Measurements from ENCODE around the gene SLC24A5.
A peak's percentile ranks its signal among the peaks of the same experiment; 100 is the strongest.

- TF ChIP-seq CTCF (IDR thresholded peaks at IDR 0.05): no peak
- TF ChIP-seq TCF7 (CRISPR knock-in tag; IDR thresholded peaks at IDR 0.05; ENCODE audit: low read depth): no peak
- no peak for TF ChIP-seq NR2C2 (CRISPR knock-in tag; IDR thresholded peaks at IDR 0.05)
- no peak; the same call in 1 of the 2 replicates for TF ChIP-seq ESRRA (CRISPR knock-in tag; IDR thresholded peaks at IDR 0.05; ENCODE audit: borderline replicate concordance)
- TF ChIP-seq FOXK1 (CRISPR knock-in tag; IDR thresholded peaks at IDR 0.05): 0 out of 2 replicates have a peak, but pooled peaks have one; percentile 21
- no peak for TF ChIP-seq ZBTB21 (CRISPR knock-in tag; IDR thresholded peaks at IDR 0.05; ENCODE audit: borderline replicate concordance)
- no peak for TF ChIP-seq E2F1 (CRISPR knock-in tag; IDR thresholded peaks at IDR 0.05)
- TF ChIP-seq ZNF232 (CRISPR knock-in tag; IDR thresholded peaks at IDR 0.05): peak; percentile 76; the same call in 1 of the 2 replicates
- 0 out of 2 replicates have a peak, but pooled peaks have one; percentile 51 for TF ChIP-seq CREB1 (CRISPR knock-in tag; IDR thresholded peaks at IDR 0.05)
These were observed 57.2 kb downstream of the SLC24A5 start, which contains the start of gene MYEF2 for GRCh38 chr15:48177766-48178647.

Measured in WTC11 (cell line).